Measurements from ENCODE around the gene GLI1.
"Not testable (repeated sequence)": the region's sequence is repeated elsewhere in the genome, so short reads cannot be mapped to it uniquely, and the experiment has no call there.

Gene GLI1

DNA sequence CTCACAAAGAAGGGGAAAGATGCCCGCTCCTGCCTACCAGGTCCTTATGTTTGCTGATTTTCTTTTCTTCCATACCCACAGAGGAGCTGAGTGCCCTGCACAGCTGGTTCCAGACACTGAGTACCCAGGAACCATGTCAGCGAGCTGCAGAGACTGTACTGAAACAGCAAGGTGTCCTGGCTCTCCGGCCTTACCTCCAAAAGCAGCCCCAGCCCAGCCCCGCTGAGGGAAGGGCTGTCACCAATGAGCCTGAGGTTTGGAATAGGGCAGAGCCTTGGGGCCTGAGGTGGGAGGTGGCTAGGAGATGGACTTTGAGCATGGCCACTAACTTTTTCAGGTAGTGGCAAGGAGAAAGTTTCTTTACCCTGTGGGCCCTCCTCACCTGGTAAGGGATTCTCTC, 30.5 kb downstream of the GLI1 start:
- TF ChIP-seq CTCF (IDR thresholded peaks at IDR 0.05; ENCODE audit: insufficient read depth, low read depth, low read length, missing control alignments): no peak
- H3K4me3 ChIP-seq (ENCODE audit: low read length): no peak overlapping the region

GRCh38 chr12:57491393-57492280, 32.1 kb downstream of the GLI1 start:
- H3K4me3 ChIP-seq (ENCODE audit: low read length): no peak overlapping the region
- no peak for TF ChIP-seq CTCF (IDR thresholded peaks at IDR 0.05; ENCODE audit: insufficient read depth, low read depth, low read length, missing control alignments)
- DNase-seq (ENCODE audit: low read depth): no peak

More for the DNA sequence above, 30.5 kb downstream of the GLI1 start:
- DNase-seq (ENCODE audit: low read depth): no peak

- DNase-seq (ENCODE audit: low read depth); H3K4me3 ChIP-seq (ENCODE audit: low read length): not testable (repeated sequence)
These were observed 35.6 kb downstream of the GLI1 start for GRCh38 chr12:57495051-57495701.

- no peak for TF ChIP-seq CTCF (IDR thresholded peaks at IDR 0.05; ENCODE audit: insufficient read depth, low read depth, low read length, missing control alignments)
- DNase-seq (ENCODE audit: low read depth): no peak
- no peak overlapping the region for H3K4me3 ChIP-seq (ENCODE audit: low read length)
These were observed 37.2 kb downstream of the GLI1 start for GRCh38 chr12:57496822-57497221.

- no peak for TF ChIP-seq CTCF (IDR thresholded peaks at IDR 0.05; ENCODE audit: insufficient read depth, low read depth, low read length, missing control alignments)
- no peak for DNase-seq (ENCODE audit: low read depth)
These were observed 37.9 kb downstream of the GLI1 start for GRCh38 chr12:57497223-57498131.

DNA sequence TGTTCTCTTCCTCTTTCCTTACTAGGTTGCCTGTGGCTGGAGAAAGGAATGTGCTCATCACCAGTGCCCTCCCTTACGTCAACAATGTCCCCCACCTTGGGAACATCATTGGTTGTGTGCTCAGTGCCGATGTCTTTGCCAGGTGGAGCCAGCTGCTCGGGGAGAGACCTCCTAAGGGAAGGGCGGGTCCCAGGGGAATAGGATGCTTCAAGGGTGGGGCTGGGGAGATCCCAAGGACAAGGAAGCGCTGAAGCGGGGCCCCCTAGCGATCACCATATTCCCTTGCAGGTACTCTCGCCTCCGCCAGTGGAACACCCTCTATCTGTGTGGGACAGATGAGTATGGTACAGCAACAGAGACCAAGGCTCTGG, 38.5 kb downstream of the GLI1 start:
- TF ChIP-seq CTCF (IDR thresholded peaks at IDR 0.05; ENCODE audit: insufficient read depth, low read depth, low read length, missing control alignments): no peak

More at GRCh38 chr12:57497223-57498131, 37.9 kb downstream of the GLI1 start:
- H3K4me3 ChIP-seq (ENCODE audit: low read length): no peak overlapping the region

GRCh38 chr12:57498571-57498970, 39.0 kb downstream of the GLI1 start:
- H3K4me3 ChIP-seq (ENCODE audit: low read length): no peak overlapping the region
- no peak for TF ChIP-seq CTCF (IDR thresholded peaks at IDR 0.05; ENCODE audit: insufficient read depth, low read depth, low read length, missing control alignments)
- DNase-seq (ENCODE audit: low read depth): no peak

More for the DNA sequence above, 38.5 kb downstream of the GLI1 start:
- H3K4me3 ChIP-seq (ENCODE audit: low read length): no peak overlapping the region
- no peak for DNase-seq (ENCODE audit: low read depth)
